K562 (cell line): ENCODE results near the gene GALNT12. TPM values are rescaled to one million over a fixed set of nuclear protein-coding genes. Genes with fewer than 3 reads are reported as not detected.

Experiments used
- CBX2 ChIP-seq: fragments of 200-600 bp; sonication (generic); IDR thresholded peaks from one replicate; pipeline ENCODE4 v1.6.1; 2012; ENCODE audit warnings: mild to moderate bottlenecking, low read length, inconsistent platforms; ENCODE audit not compliant: insufficient read depth, poor library complexity, severe bottlenecking
- CHCHD3 ChIP-seq: fragments of 250-450 bp; sonication (Bioruptor Pico); IDR thresholded peaks from 2 replicates; pipeline ENCODE4 v2.1.2; 2022; ENCODE audit warnings: mild to moderate bottlenecking
- CTCFL ChIP-seq: IDR thresholded peaks from 2 replicates; pipeline ENCODE4 v1.6.1; 2011; ENCODE audit warnings: borderline replicate concordance, low read depth, mild to moderate bottlenecking, moderate library complexity, low read length; ENCODE audit not compliant: insufficient read depth, poor library complexity, severe bottlenecking
- FOSL1 ChIP-seq: fragments of 200-800 bp; sonication (Bioruptor generic); conservative IDR thresholded peaks from 2 replicates; pipeline ENCODE4 v1.6.1; 2016; ENCODE audit warnings: missing genetic modification characterization, missing compliant biosample characterization
- HMGN3 ChIP-seq: IDR thresholded peaks from 2 replicates; pipeline ENCODE4 v1.6.1; 2011; ENCODE audit warnings: borderline replicate concordance, low read depth, mild to moderate bottlenecking, mixed read lengths, low read length; ENCODE audit not compliant: insufficient read length; ENCODE audit errors: extremely low read depth
- HNRNPH1 ChIP-seq: fragments of 200-400 bp; formaldehyde crosslinking; optimal IDR thresholded peaks from 2 replicates; pipeline ENCODE3; 2017; ENCODE audit warnings: low read depth, mild to moderate bottlenecking, low read length, moderate library complexity
- MTA3 ChIP-seq: fragments of 450-650 bp; formaldehyde crosslinking; IDR thresholded peaks from 2 replicates; pipeline ENCODE4 v1.6.1; 2017; ENCODE audit warnings: mild to moderate bottlenecking, borderline replicate concordance
- POLR2A ChIP-seq: fragments of 450-650 bp; conservative IDR thresholded peaks from 2 replicates; pipeline ENCODE4 v1.6.1; 2016
- POLR2AphosphoS2 ChIP-seq: IDR thresholded peaks from 2 replicates; pipeline ENCODE4 v1.6.1; 2012; ENCODE audit warnings: low read length, improper control_type of control experiment
- TAF9B ChIP-seq: fragments of 450-650 bp; IDR thresholded peaks from 2 replicates; pipeline ENCODE4 v1.6.1; 2018; ENCODE audit warnings: mild to moderate bottlenecking; ENCODE audit not compliant: partially characterized antibody
- ZNF280A ChIP-seq: fragments of 450-650 bp; IDR thresholded peaks from 2 replicates; pipeline ENCODE4 v1.6.1; 2018; ENCODE audit warnings: mild to moderate bottlenecking, low read depth; ENCODE audit not compliant: partially characterized antibody
- ZNF318 ChIP-seq, 2 experiments: fragments of 450-650 bp; IDR thresholded peaks; 2 replicates each; pipeline ENCODE4 v1.6.1; 2016; ENCODE audit warnings: mild to moderate bottlenecking in 2 of 2, borderline replicate concordance in 1 of 2, low read depth in 1 of 2, moderate library complexity in 1 of 2
- ZNF668 ChIP-seq: fragments of 250-450 bp; sonication (Bioruptor Pico); IDR thresholded peaks from 2 replicates; pipeline ENCODE4 v1.8.0; 2022; ENCODE audit warnings: mild to moderate bottlenecking, inconsistent platforms
- ZNF695 ChIP-seq: fragments of 450-650 bp; formaldehyde crosslinking; IDR thresholded peaks from 2 replicates; pipeline ENCODE4 v1.4.0; 2020; ENCODE audit warnings: mild to moderate bottlenecking, moderate library complexity
- ZNF77 ChIP-seq: fragments of 250-450 bp; sonication (Bioruptor Pico); IDR thresholded peaks from 2 replicates; pipeline ENCODE4 v1.5.0; 2020
- ZZZ3 ChIP-seq: fragments of 450-650 bp; IDR thresholded peaks from 2 replicates; pipeline ENCODE4 v1.6.1; 2016; ENCODE audit warnings: antibody characterized with exemption, mild to moderate bottlenecking, moderate library complexity
- polyA plus RNA-seq, 8 experiments: library from polyadenylated mRNA; depleted of rRNA in 4 of 8; stranded (reverse) in 5 of 8; unstranded in 3 of 8; fragments of >200 nt; fragmentation: Nextera tagmentation in 2 of 8; fragmentation: Illumina TruSeq in 1 of 8; extraction: Ambion mirVana in 2 of 8; extraction: Trizol in 1 of 8; gene quantifications; 2 replicates each; pipeline versions ENCODE4 v1.2.1 to v1.2.3, GENCODE V29; 2011 to 2014; ENCODE audit warnings: inconsistent platforms in 1 of 8, missing spikeins in 1 of 8
- total RNA-seq, 7 experiments: library from RNA; depleted of rRNA in 6 of 7; stranded (reverse); fragments of >200 nt in 6 of 7; fragmentation: Illumina TruSeq in 2 of 7; extraction: Trizol in 2 of 7; gene quantifications; 2 replicates each; pipeline versions ENCODE4 v1.2.1 to v1.2.3, GENCODE V29; 2011 to 2021; ENCODE audit warnings: low replicate concordance in 1 of 7

Gene GALNT12
- total and polyA plus RNA-seq, 9 of the 15 experiments (the other 6 are each of a cell fraction or from before 2014, with no cell fraction given): 29.7 to 82.9 (median 44.2) TPM

DNA sequence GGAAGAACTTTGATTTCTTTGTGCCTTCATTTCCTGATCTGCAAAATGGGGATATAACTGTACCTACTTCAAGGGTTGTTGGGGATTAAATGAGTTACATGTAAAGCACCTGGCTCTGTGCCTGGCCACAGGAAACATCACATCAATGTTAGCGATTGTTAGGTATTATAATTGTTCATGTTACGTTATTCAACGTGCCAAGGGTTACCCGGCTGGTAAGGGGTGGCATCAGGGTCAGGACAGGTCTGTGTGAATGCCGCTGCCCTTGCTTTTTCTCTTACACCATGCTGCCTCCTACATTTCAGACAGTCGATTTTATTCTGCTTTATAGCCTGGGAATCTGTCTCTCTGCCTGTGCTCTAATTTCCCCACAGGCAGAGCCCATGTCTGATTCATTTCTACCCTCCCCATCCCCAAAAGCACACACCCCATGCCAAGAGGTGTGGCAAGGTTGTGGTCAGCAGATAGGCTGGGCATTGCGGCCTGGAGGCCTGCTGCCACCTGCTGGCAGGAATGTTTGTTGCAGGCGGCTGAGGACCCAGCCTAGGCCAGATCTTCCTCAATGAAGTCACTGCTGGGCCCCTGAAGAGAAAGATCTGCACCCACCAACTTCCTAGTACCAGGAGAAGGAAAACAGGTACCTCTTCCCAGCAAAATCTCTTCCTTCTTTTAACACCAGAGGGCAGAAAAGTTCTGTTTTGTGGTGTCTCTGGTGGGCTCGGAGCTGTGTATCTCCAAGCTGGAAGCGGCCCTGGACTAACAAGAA is 16.4 kb upstream of the GALNT12 start (continued):
- no peak for TF ChIP-seq ZZZ3
- TF ChIP-seq MTA3: peak; percentile 49; the same call in 1 of the 2 replicates
- no peak for TF ChIP-seq CBX2
- TF ChIP-seq FOSL1 (tag): peak; percentile 65
- no peak for TF ChIP-seq ZNF695 (CRISPR knock-in tag)
- no peak for TF ChIP-seq ZNF77
- TF ChIP-seq CTCFL: peak; percentile 86
- TF ChIP-seq ZNF280A: no peak
- TF ChIP-seq POLR2A: no peak
- no peak for TF ChIP-seq HNRNPH1
- TF ChIP-seq HMGN3: no peak
- no peak for TF ChIP-seq CHCHD3 (CRISPR knock-in tag)
- TF ChIP-seq POLR2AphosphoS2: no peak
- no peak for TF ChIP-seq ZNF668
- 0 out of 4 replicates have a peak, but pooled peaks of 1 of the 2 experiments have one; percentile 35 for TF ChIP-seq ZNF318 (IDR thresholded peaks at IDR 0.05; ENCODE audit: borderline replicate concordance in 1 of 2, low read depth in 1 of 2)
- no peak for TF ChIP-seq TAF9B
